ENCODE results near the gene KLHDC8B.

GRCh38 chr3:49222002-49222401 lies 50.6 kb downstream of the KLHDC8B start:
- TF ChIP-seq CTCF (IDR thresholded peaks at IDR 0.05), result no peak
- TF ChIP-seq POLR2A (IDR thresholded peaks at IDR 0.05), result no peak

Measured in thyroid gland (tissue), 4 donors.